B cell (primary cell): Measurements from ENCODE around the gene INF2. TPM values are rescaled to one million over a fixed set of nuclear protein-coding genes. Genes with fewer than 3 reads are reported as not detected.

ENCODE experiments used
- ATAC-seq: fragments of 200-7000 bp; cut with Tn5 transposase; one replicate; pipeline ENCODE4 v1.10.0; 2021; ENCODE audit warnings: low read depth, mild to moderate bottlenecking, moderate number of reproducible peaks, moderate library complexity
- CTCF ChIA-PET: fragments of 350-600 bp; sonication (Branson Sonifier 250); formaldehyde crosslinking; loops from one replicate; lab custom pipeline; 2021; ENCODE audit warnings: antibody characterized with exemption, inconsistent platforms; lab: Charles Lee
- POLR2A ChIA-PET: fragments of 350-600 bp; sonication (Branson Sonifier 250); formaldehyde crosslinking; loops from one replicate; lab custom pipeline; 2021; ENCODE audit warnings: antibody characterized with exemption; lab: Charles Lee
- DNase-seq: peaks from one replicate; pipeline ENCODE4 v3.0.0; 2013
- H2AFZ ChIP-seq: 2 replicates; pipeline ENCODE4 v1.6.1; 2012; ENCODE audit warnings: mild to moderate bottlenecking, low read depth, low read length; ENCODE audit not compliant: insufficient read depth, poor library complexity, severe bottlenecking
- H3K27ac ChIP-seq, 2 donors: 1 replicate in 1 of 2; 2 replicates in 1 of 2; pipeline ENCODE4 v1.5.1; 2012 to 2013; ENCODE audit warnings: low read length in 2 of 2, mild to moderate bottlenecking in 2 of 2, moderate library complexity in 1 of 2
- H3K27me3 ChIP-seq, 4 experiments: fragments of 200-600 bp in 1 of 4; sonication (generic) in 1 of 4; replicated peaks in 1 of 4; 1 replicate in 2 of 4; 2 replicates in 2 of 4; pipeline versions ENCODE4 v1.6.1 to v1.7.0; 2013 to 2016; ENCODE audit warnings: low read length in 3 of 4, mild to moderate bottlenecking in 2 of 4, mixed read lengths in 1 of 4, moderate library complexity in 1 of 4; ENCODE audit not compliant: insufficient read depth in 4 of 4, control insufficient read depth in 3 of 4; ENCODE audit errors: control extremely low read depth in 1 of 4
- H3K36me3 ChIP-seq, 2 experiments: replicated peaks in 1 of 2; 1 replicate in 1 of 2; 2 replicates in 1 of 2; pipeline versions ENCODE4 v1.6.1 to v1.7.1; 2013; ENCODE audit warnings: low read length in 1 of 2; ENCODE audit not compliant: insufficient read depth in 2 of 2, control insufficient read depth in 1 of 2; ENCODE audit errors: control extremely low read depth in 1 of 2, extremely low read depth in 1 of 2
- H3K4me1 ChIP-seq, 2 donors: fragments of 200-600 bp in 1 of 2; sonication (generic) in 1 of 2; 1 replicate in 1 of 2; 2 replicates in 1 of 2; pipeline versions ENCODE4 v1.5.1 to v1.6.1; 2013 to 2017; ENCODE audit warnings: low read length in 2 of 2; ENCODE audit not compliant: control insufficient read depth in 2 of 2, insufficient read depth in 2 of 2
- H3K4me2 ChIP-seq: replicated peaks from 2 replicates; pipeline ENCODE3; 2012; ENCODE audit warnings: mild to moderate bottlenecking, low read depth, low read length; ENCODE audit not compliant: poor library complexity, severe bottlenecking
- H3K4me3 ChIP-seq, 5 experiments: fragments of 200-600 bp in 1 of 5; sonication (generic) in 1 of 5; 1 replicate in 3 of 5; 2 replicates in 2 of 5; pipeline versions ENCODE4 v1.5.1 to v1.7.0; 2011 to 2016; ENCODE audit warnings: low read length in 4 of 5, mild to moderate bottlenecking in 4 of 5, low read depth in 2 of 5, control low read depth in 1 of 5, moderate library complexity in 1 of 5; ENCODE audit not compliant: insufficient read depth in 1 of 5; ENCODE audit errors: control extremely low read depth in 1 of 5, extremely low read depth in 1 of 5
- H3K79me2 ChIP-seq: fragments of 200-600 bp; sonication (generic); one replicate; pipeline ENCODE4 v1.6.0; 2016; ENCODE audit warnings: low read length; ENCODE audit not compliant: control insufficient read depth, insufficient read depth
- H3K9ac ChIP-seq: fragments of 200-600 bp; sonication (generic); 2 replicates; pipeline ENCODE4 v1.6.1; 2017; ENCODE audit warnings: mild to moderate bottlenecking, low read length, moderate library complexity
- H3K9me3 ChIP-seq, 3 donors: one replicate each; pipeline versions ENCODE4 v1.6.1 to v1.7.1; 2013; ENCODE audit warnings: low read length in 2 of 3; ENCODE audit not compliant: control insufficient read depth in 2 of 3, insufficient read depth in 1 of 3; ENCODE audit errors: control extremely low read depth in 1 of 3
- H4K20me1 ChIP-seq: 2 replicates; pipeline ENCODE4 v1.6.0; 2012; ENCODE audit warnings: mild to moderate bottlenecking, low read length; ENCODE audit not compliant: insufficient read depth, control insufficient read depth, poor library complexity, severe bottlenecking
- H3K27ac Mint-ChIP-seq: one replicate; pipeline ENCODE4 v1.8.0; 2021; ENCODE audit warnings: mixed read lengths
- H3K27me3 Mint-ChIP-seq: one replicate; pipeline ENCODE4 v1.8.0; 2021; ENCODE audit warnings: mixed read lengths
- H3K4me1 Mint-ChIP-seq: one replicate; pipeline ENCODE4 v1.8.0; 2021; ENCODE audit warnings: mixed read lengths
- H3K4me3 Mint-ChIP-seq: one replicate; pipeline ENCODE4 v1.8.0; 2021; ENCODE audit warnings: mixed read lengths
- H3K9me3 Mint-ChIP-seq: one replicate; pipeline ENCODE4 v1.8.0; 2022; ENCODE audit warnings: mixed read lengths; ENCODE audit not compliant: insufficient read depth
- EZH2 ChIP-seq: IDR thresholded peaks from 2 replicates; pipeline ENCODE4 v1.6.1; 2012; ENCODE audit warnings: borderline replicate concordance, low read depth, mild to moderate bottlenecking, moderate library complexity, low read length; ENCODE audit not compliant: insufficient read depth, poor library complexity, severe bottlenecking
- WGBS: methylation state at CpG from one replicate; pipeline ENCODE4 v1.1.5; 2013; ENCODE audit warnings: missing lambda C conversion rate; ENCODE audit not compliant: insufficient coverage; 5-methylcytosine and 5-hydroxymethylcytosine counted together
- intact Hi-C: fragments of 100-400 bp; cut with micrococcal nuclease; formaldehyde crosslinking; loops from one replicate; pipeline ENCODE4 v1.10.0; 2022
- polyA plus RNA-seq: library from polyadenylated mRNA; depleted of rRNA; stranded (reverse); fragments of >200 nt; gene quantifications from 2 replicates; pipeline ENCODE4 v1.2.3, GENCODE V29; 2012
- total RNA-seq, 2 donors: library from RNA; stranded (reverse); fragments of 120-200 nt in 1 of 2; gene quantifications; 1 replicate in 1 of 2; 2 replicates in 1 of 2; pipeline versions ENCODE4 v1.2.3 to v1.2.4, GENCODE V29; 2013 to 2022
- TF ChIP-seq, protein P1 (sequence below): fragments of 200-600 bp; IDR thresholded peaks from one replicate; pipeline ENCODE4 v1.8.0; 2022; ENCODE audit warnings: antibody characterized with exemption, mild to moderate bottlenecking

The INF2 gene
- total and polyA plus RNA-seq, 2 donors (not counting 1 experiment from before 2014, with no cell fraction given): 90.2 to 100 TPM

DNA sequence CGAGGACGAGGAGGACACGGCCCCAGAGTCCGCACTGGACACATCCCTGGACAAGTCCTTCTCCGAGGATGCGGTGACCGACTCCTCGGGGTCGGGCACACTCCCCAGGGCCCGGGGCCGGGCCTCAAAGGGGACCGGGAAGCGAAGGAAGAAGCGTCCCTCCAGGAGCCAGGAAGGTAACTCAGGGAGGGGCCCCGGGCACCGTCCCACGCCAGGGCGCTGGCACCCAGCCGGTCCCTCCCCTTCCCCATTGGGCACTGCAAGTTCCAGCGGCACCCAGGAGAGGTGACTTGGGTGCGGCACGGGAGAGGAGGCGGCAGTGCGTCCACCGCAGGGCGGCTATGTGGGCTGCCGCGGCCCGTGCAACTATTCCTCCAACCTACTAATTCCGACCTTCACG lies 25.3 kb downstream of the INF2 start:
- Histone ChIP-seq H3K79me2 (peaks cover 5% of the 10 kb centered on the region), H3K9me3 (no peaks in the 10 kb centered on the region), H3K4me1 (no peaks in the 10 kb centered on the region), H3K4me2 (no peak overlapping the region), H2AFZ (no peak overlapping the region), H3K36me3 (peaks cover 0 to 44% of the 10 kb centered on the region in 2 experiments), H3K4me3 (no peak overlapping the region), H4K20me1 (no peaks in the 10 kb centered on the region), H3K9ac (no peak overlapping the region), H3K27ac (no peak overlapping the region), H3K27me3 (no peaks in the 10 kb centered on the region)
- intact Hi-C loops: no loop called here
- TF ChIP-seq EZH2: no peak
- TF ChIP-seq, protein P1, sequence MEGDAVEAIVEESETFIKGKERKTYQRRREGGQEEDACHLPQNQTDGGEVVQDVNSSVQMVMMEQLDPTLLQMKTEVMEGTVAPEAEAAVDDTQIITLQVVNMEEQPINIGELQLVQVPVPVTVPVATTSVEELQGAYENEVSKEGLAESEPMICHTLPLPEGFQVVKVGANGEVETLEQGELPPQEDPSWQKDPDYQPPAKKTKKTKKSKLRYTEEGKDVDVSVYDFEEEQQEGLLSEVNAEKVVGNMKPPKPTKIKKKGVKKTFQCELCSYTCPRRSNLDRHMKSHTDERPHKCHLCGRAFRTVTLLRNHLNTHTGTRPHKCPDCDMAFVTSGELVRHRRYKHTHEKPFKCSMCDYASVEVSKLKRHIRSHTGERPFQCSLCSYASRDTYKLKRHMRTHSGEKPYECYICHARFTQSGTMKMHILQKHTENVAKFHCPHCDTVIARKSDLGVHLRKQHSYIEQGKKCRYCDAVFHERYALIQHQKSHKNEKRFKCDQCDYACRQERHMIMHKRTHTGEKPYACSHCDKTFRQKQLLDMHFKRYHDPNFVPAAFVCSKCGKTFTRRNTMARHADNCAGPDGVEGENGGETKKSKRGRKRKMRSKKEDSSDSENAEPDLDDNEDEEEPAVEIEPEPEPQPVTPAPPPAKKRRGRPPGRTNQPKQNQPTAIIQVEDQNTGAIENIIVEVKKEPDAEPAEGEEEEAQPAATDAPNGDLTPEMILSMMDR: no peak
- Mint-ChIP-seq H3K9me3 (no peaks in the 10 kb centered on the region), H3K27me3 (no peaks in the 10 kb centered on the region), H3K4me1 (peaks cover 2% of the 10 kb centered on the region), H3K27ac (no peak overlapping the region), H3K4me3 (no peak overlapping the region)
- no peak for DNase-seq
- 98% methylated on average over 31 of the region's 31 CpGs for WGBS
- POLR2A ChIA-PET: no interaction called here
- no peak for ATAC-seq
- CTCF ChIA-PET: no interaction called here

DNA sequence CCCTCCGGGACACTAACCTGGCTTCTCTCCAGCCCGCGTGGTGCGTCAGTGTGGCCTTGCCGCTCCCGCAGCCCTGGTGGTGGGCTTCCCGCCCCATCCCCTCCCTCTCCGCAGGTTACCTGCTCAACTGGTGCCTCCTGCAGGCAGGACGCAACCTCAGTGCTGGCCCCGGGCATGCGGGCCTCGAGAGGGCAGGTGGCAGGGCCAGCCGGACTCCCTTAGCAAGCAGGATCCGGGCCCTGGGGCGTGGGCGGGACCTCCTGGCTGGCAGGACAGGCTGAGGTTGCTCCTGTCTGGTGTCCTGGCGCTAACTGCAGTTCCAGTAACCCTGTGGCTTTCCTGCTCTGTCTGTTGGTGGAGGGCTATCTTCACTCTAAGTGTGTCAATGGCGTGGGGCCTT lies 26.0 kb downstream of the INF2 start:
- Histone ChIP-seq H2AFZ (no peak overlapping the region), H3K9me3 (no peaks in the 10 kb centered on the region), H3K27me3 (no peaks in the 10 kb centered on the region), H3K9ac (no peak overlapping the region), H3K36me3 (peaks cover 0 to 44% of the 10 kb centered on the region in 2 experiments), H3K4me2 (no peak overlapping the region), H3K79me2 (peaks cover under 1% of the 10 kb centered on the region), H3K4me3 (no peak overlapping the region), H4K20me1 (no peaks in the 10 kb centered on the region), H3K27ac (no peak overlapping the region), H3K4me1 (no peaks in the 10 kb centered on the region)
- ChIA-PET POLR2A (no interaction called here), CTCF (interaction anchor here (1.2 kb wide), 1 partner anchor 69 kb away, joined by 3 read pairs; no protein-coding TSS in a partner anchor)
- intact Hi-C loops: no loop called here
- ATAC-seq (no peak), DNase-seq (no peak)
- TF ChIP-seq, protein P1: no peak
- TF ChIP-seq EZH2: no peak
- H3K27ac Mint-ChIP-seq: no peak overlapping the region
- WGBS: 96% methylated on average over 18 of the region's 18 CpGs
- no peaks in the 10 kb centered on the region for H3K9me3 Mint-ChIP-seq
- no peak overlapping the region for H3K4me3 Mint-ChIP-seq
- H3K4me1 Mint-ChIP-seq: no peaks in the 10 kb centered on the region
- no peaks in the 10 kb centered on the region for H3K27me3 Mint-ChIP-seq
